Muscle layer of colon (tissue), 2 donors: ENCODE measurements around the gene DNAI4.
A peak's percentile ranks its signal among the peaks of the same experiment; 100 is the strongest.
"Not testable (repeated sequence)": the region's sequence is repeated elsewhere in the genome, so short reads cannot be mapped to it uniquely, and the experiment has no call there.

Experiments used
- H3K27ac ChIP-seq: one replicate; pipeline ENCODE4 v1.7.0; 2013; ENCODE audit warnings: low read depth, mild to moderate bottlenecking, low read length, moderate library complexity
- H3K27me3 ChIP-seq, 2 donors: one replicate each; pipeline ENCODE4 v1.7.0; 2013; ENCODE audit warnings: low read length in 2 of 2, mild to moderate bottlenecking in 2 of 2; ENCODE audit not compliant: insufficient read depth in 2 of 2, control insufficient read depth in 1 of 2
- H3K36me3 ChIP-seq: one replicate; pipeline ENCODE4 v1.7.0; 2013; ENCODE audit warnings: mild to moderate bottlenecking, low read length; ENCODE audit not compliant: insufficient read depth
- H3K4me1 ChIP-seq: one replicate; pipeline ENCODE4 v1.7.0; 2013; ENCODE audit warnings: mild to moderate bottlenecking, low read length; ENCODE audit not compliant: insufficient read depth
- H3K4me3 ChIP-seq, 2 donors: one replicate each; pipeline ENCODE4 v1.7.0; 2013; ENCODE audit warnings: low read length in 2 of 2, low read depth in 1 of 2, mild to moderate bottlenecking in 1 of 2, moderate library complexity in 1 of 2
- H3K9ac ChIP-seq: one replicate; pipeline ENCODE4 v1.7.0; 2013; ENCODE audit warnings: low read length
- H3K9me3 ChIP-seq: one replicate; pipeline ENCODE4 v1.7.0; 2013; ENCODE audit warnings: mild to moderate bottlenecking, low read length
- donor health status: abdominal sarcoma.
- donor health status: Adenocarcinoma of cecum.

Gene DNAI4

GRCh38 chr1:66924756-66925557, at the start of gene DNAI4, which contains the start of gene MIER1:
DNAI4 (minus strand) TSS chr1:66924856; CDS start chr1:66924831, 25 bp downstream.
MIER1 (plus strand) TSS chr1:66924990; CDS start chr1:66925029, 39 bp downstream.
- Histone ChIP-seq H3K9ac (peak within 1 kb of the TSS; percentile 60), H3K27ac (peak within 1 kb of the TSS; percentile 97), H3K9me3 (no peaks in the 10 kb centered on the region), H3K4me3 (peak within 1 kb of the TSS; percentile 69 to 95), H3K27me3 (no peaks in the 10 kb centered on the region), H3K36me3 (no peaks in the 10 kb centered on the region), H3K4me1 (peaks cover 21% of the 10 kb centered on the region)

- H3K36me3 ChIP-seq, result peaks cover 28% of the 10 kb centered on the region
- no peaks in the 10 kb centered on the region for H3K4me1 ChIP-seq
- no peak overlapping the region for H3K9ac ChIP-seq
- no peaks in the 10 kb centered on the region for H3K9me3 ChIP-seq
- H3K27ac ChIP-seq, result no peak overlapping the region
- H3K27me3 ChIP-seq, result no peaks in the 10 kb centered on the region
- no peak overlapping the region for H3K4me3 ChIP-seq
Measured at GRCh38 chr1:66968574-66968973, 43.9 kb upstream of the DNAI4 start.

- H3K36me3 ChIP-seq, result peaks cover 36% of the 10 kb centered on the region
- H3K4me1 ChIP-seq, H3K9me3 ChIP-seq, H3K9ac ChIP-seq, H3K4me3 ChIP-seq, H3K27ac ChIP-seq, H3K27me3 ChIP-seq: not testable (repeated sequence)
Measured at GRCh38 chr1:66966188-66966873, 41.7 kb upstream of the DNAI4 start.

GRCh38 chr1:66957938-66958337, 33.3 kb upstream of the DNAI4 start:
- Histone ChIP-seq H3K27ac (no peak overlapping the region), H3K4me1 (no peaks in the 10 kb centered on the region), H3K36me3 (peaks cover 28% of the 10 kb centered on the region), H3K4me3 (no peak overlapping the region), H3K27me3 (no peaks in the 10 kb centered on the region), H3K9ac (no peak overlapping the region), H3K9me3 (no peaks in the 10 kb centered on the region)

GRCh38 chr1:66954208-66954607, 29.6 kb upstream of the DNAI4 start:
- H3K4me1 ChIP-seq, result no peaks in the 10 kb centered on the region
- no peak overlapping the region for H3K9ac ChIP-seq
- no peaks in the 10 kb centered on the region for H3K9me3 ChIP-seq
- no peaks in the 10 kb centered on the region for H3K27me3 ChIP-seq
- H3K27ac ChIP-seq, result no peak overlapping the region
- H3K4me3 ChIP-seq, result no peak overlapping the region
- peaks cover 7% of the 10 kb centered on the region for H3K36me3 ChIP-seq

GRCh38 chr1:66951513-66951912, 26.9 kb upstream of the DNAI4 start:
- H3K9ac ChIP-seq, result no peak overlapping the region
- H3K4me1 ChIP-seq, result peaks cover 7% of the 10 kb centered on the region
- no peaks in the 10 kb centered on the region for H3K27me3 ChIP-seq
- H3K9me3 ChIP-seq, result no peaks in the 10 kb centered on the region
- no peak overlapping the region for H3K4me3 ChIP-seq
- H3K36me3 ChIP-seq, result peaks cover 22% of the 10 kb centered on the region
- H3K27ac ChIP-seq, result no peak overlapping the region

GRCh38 chr1:66947267-66947666, 22.6 kb upstream of the DNAI4 start:
- Histone ChIP-seq H3K4me1 (peaks cover 13% of the 10 kb centered on the region), H3K4me3 (no peak overlapping the region), H3K27me3 (no peaks in the 10 kb centered on the region), H3K9me3 (no peaks in the 10 kb centered on the region), H3K9ac (no peak overlapping the region), H3K27ac (no peak overlapping the region), H3K36me3 (peaks cover 28% of the 10 kb centered on the region)

GRCh38 chr1:66945316-66945715, 20.7 kb upstream of the DNAI4 start:
- Histone ChIP-seq H3K4me3 (no peak overlapping the region), H3K27ac (no peak overlapping the region), H3K9me3 (no peaks in the 10 kb centered on the region), H3K9ac (no peak overlapping the region), H3K27me3 (no peaks in the 10 kb centered on the region), H3K4me1 (peaks cover 13% of the 10 kb centered on the region), H3K36me3 (peaks cover 28% of the 10 kb centered on the region)

- Histone ChIP-seq H3K9ac (no peak overlapping the region), H3K27ac (no peak overlapping the region), H3K27me3 (no peaks in the 10 kb centered on the region), H3K4me1 (peaks cover 15% of the 10 kb centered on the region), H3K36me3 (peaks cover 28% of the 10 kb centered on the region), H3K4me3 (no peak overlapping the region), H3K9me3 (no peaks in the 10 kb centered on the region)
Measured at GRCh38 chr1:66944330-66945274, 19.9 kb upstream of the DNAI4 start.

GRCh38 chr1:66943361-66943969, 18.8 kb upstream of the DNAI4 start:
- H3K27ac ChIP-seq, result no peak overlapping the region
- no peak overlapping the region for H3K4me3 ChIP-seq

GRCh38 chr1:66940981-66941380, 16.3 kb upstream of the DNAI4 start:
- no peaks in the 10 kb centered on the region for H3K36me3 ChIP-seq
- H3K27me3 ChIP-seq, result no peaks in the 10 kb centered on the region
- H3K4me1 ChIP-seq, result peaks cover 21% of the 10 kb centered on the region
- H3K9ac ChIP-seq, result no peak overlapping the region
- H3K4me3 ChIP-seq, result no peak overlapping the region
- no peak overlapping the region for H3K27ac ChIP-seq
- H3K9me3 ChIP-seq, result no peaks in the 10 kb centered on the region

More at GRCh38 chr1:66943361-66943969, 18.8 kb upstream of the DNAI4 start:
- Histone ChIP-seq H3K9ac (no peak overlapping the region), H3K27me3 (no peaks in the 10 kb centered on the region), H3K36me3 (peaks cover 25% of the 10 kb centered on the region), H3K4me1 (peaks cover 22% of the 10 kb centered on the region), H3K9me3 (no peaks in the 10 kb centered on the region)
